Hepatocyte (in vitro differentiated cells): ENCODE results near the gene RAB29. TPM values are rescaled to one million over a fixed set of nuclear protein-coding genes. Genes with fewer than 3 reads are reported as not detected.

Experiments
- DNase-seq: peaks from one replicate; pipeline ENCODE4 v3.0.0-alpha.2; 2016; ENCODE audit warnings: low spot score
- H2AFZ ChIP-seq: fragments of 200-600 bp; sonication (generic); 2 replicates; pipeline ENCODE4 v1.6.0; 2016; ENCODE audit warnings: antibody characterized with exemption, mild to moderate bottlenecking
- H3K27ac ChIP-seq: fragments of 200-600 bp; sonication (generic); 2 replicates; pipeline ENCODE4 v1.5.1; 2016; ENCODE audit warnings: mild to moderate bottlenecking
- H3K27me3 ChIP-seq: fragments of 200-600 bp; sonication (generic); 2 replicates; pipeline ENCODE4 v1.6.1; 2016
- H3K36me3 ChIP-seq: fragments of 200-600 bp; sonication (generic); replicated peaks from 2 replicates; pipeline ENCODE4 v1.5.1; 2016; ENCODE audit warnings: low read depth; ENCODE audit not compliant: insufficient read depth
- H3K4me1 ChIP-seq: fragments of 200-600 bp; sonication (generic); 2 replicates; pipeline ENCODE4 v1.5.1; 2016; ENCODE audit warnings: mild to moderate bottlenecking, moderate library complexity; ENCODE audit not compliant: insufficient read depth
- H3K4me2 ChIP-seq: fragments of 200-600 bp; sonication (generic); 2 replicates; pipeline ENCODE4 v1.6.0; 2016
- H3K4me3 ChIP-seq: fragments of 200-600 bp; sonication (generic); 2 replicates; pipeline ENCODE4 v1.5.1; 2016; ENCODE audit warnings: mild to moderate bottlenecking
- H3K79me2 ChIP-seq: fragments of 200-600 bp; sonication (generic); 2 replicates; pipeline ENCODE4 v1.6.0; 2017; ENCODE audit warnings: mild to moderate bottlenecking
- H3K9me2 ChIP-seq: fragments of 200-600 bp; sonication (generic); replicated peaks from 2 replicates; pipeline ENCODE4 v1.6.0; 2017; ENCODE audit warnings: mild to moderate bottlenecking; ENCODE audit not compliant: insufficient read depth
- H3K9me3 ChIP-seq: fragments of 200-600 bp; sonication (generic); 2 replicates; pipeline ENCODE4 v1.5.1; 2016; ENCODE audit warnings: low read depth, mild to moderate bottlenecking
- H4K20me1 ChIP-seq: fragments of 200-600 bp; sonication (generic); 2 replicates; pipeline ENCODE4 v1.6.0; 2016; ENCODE audit warnings: mild to moderate bottlenecking; ENCODE audit not compliant: insufficient read depth, poor library complexity, severe bottlenecking
- EZH2 ChIP-seq: fragments of 200-600 bp; sonication (generic); IDR thresholded peaks from 2 replicates; pipeline ENCODE4 v1.6.1; 2016; ENCODE audit warnings: antibody characterized with exemption, mild to moderate bottlenecking, borderline replicate concordance
- EZH2phosphoT487 ChIP-seq: fragments of 200-600 bp; sonication (generic); IDR thresholded peaks from one replicate; pipeline ENCODE4 v1.6.1; 2018; ENCODE audit warnings: antibody characterized with exemption, mild to moderate bottlenecking, low read depth, moderate library complexity; ENCODE audit not compliant: unreplicated experiment, severe bottlenecking
- WGBS: methylation state at CpG from one replicate; pipeline ENCODE4 v1.1.6; 2016; ENCODE audit warnings: low lambda C conversion rate; ENCODE audit errors: missing lambda C conversion rate; 5-methylcytosine and 5-hydroxymethylcytosine counted together
- polyA plus RNA-seq: library from polyadenylated mRNA; unstranded; fragments of >200 nt; fragmentation: Nextera tagmentation; extraction: Ambion mirVana; gene quantifications from 2 replicates; pipeline ENCODE4 v1.2.1, GENCODE V29; 2016
- total RNA-seq: library from RNA; depleted of rRNA; stranded (reverse); fragments of >200 nt; gene quantifications from 2 replicates; pipeline ENCODE4 v1.2.3, GENCODE V29; 2014
- TF ChIP-seq, protein P1 (sequence below): fragments of 200-600 bp; sonication (generic); IDR thresholded peaks from 2 replicates; pipeline ENCODE4 v1.5.1; 2016; ENCODE audit warnings: antibody characterized with exemption, mild to moderate bottlenecking; ENCODE audit not compliant: poor library complexity

Gene RAB29
- total and polyA plus RNA-seq, 2 experiments from 2014 or later = 33.3 to 47.5 TPM

DNA sequence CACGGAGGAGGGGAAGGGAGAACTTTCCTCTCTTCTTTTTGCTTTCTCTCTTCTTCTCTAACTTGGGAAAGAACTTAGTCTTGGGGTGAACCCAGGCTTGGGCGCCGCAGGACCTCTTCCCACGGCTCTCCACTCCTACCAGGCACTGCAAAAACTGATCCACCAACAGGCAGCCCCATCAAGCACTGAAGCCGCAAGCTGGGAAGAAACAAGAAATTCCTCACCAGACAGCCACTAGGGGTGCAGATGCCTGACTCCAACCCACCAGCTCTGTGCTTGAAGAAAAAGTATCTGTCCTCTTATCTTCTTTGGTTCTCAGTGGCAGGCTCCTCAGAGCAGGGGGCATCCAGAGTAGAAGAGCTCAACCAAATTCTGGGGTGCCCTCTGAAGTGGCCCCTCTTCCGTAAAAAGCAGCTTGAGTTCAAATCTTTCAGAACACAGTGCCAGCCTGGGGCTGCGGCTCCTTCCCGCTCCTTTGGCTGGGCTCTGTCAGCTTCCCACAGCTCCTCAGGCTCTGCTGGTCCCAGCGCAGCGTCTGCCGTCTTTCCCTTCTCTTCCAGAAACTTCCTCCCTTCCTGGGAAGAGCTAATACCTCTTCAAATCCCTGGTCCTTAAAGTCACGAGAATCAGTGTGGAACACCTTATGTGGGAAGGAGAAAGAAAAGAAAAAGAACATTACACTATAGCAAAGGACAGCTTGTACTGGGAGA lies 35.3 kb upstream of the RAB29 start:
- Histone ChIP-seq H2AFZ (no peak overlapping the region), H3K9me2 (no peaks in the 10 kb centered on the region), H3K9me3 (no peaks in the 10 kb centered on the region), H3K27ac (no peak overlapping the region), H3K4me2 (peak overlapping the region; percentile 91), H3K36me3 (no peaks in the 10 kb centered on the region), H3K4me3 (no peak overlapping the region), H3K27me3 (no peaks in the 10 kb centered on the region), H3K79me2 (peaks cover 58% of the 10 kb centered on the region), H3K4me1 (peaks cover 14% of the 10 kb centered on the region), H4K20me1 (no peaks in the 10 kb centered on the region)
- peak; percentile 35 for DNase-seq
- TF ChIP-seq, protein P1, sequence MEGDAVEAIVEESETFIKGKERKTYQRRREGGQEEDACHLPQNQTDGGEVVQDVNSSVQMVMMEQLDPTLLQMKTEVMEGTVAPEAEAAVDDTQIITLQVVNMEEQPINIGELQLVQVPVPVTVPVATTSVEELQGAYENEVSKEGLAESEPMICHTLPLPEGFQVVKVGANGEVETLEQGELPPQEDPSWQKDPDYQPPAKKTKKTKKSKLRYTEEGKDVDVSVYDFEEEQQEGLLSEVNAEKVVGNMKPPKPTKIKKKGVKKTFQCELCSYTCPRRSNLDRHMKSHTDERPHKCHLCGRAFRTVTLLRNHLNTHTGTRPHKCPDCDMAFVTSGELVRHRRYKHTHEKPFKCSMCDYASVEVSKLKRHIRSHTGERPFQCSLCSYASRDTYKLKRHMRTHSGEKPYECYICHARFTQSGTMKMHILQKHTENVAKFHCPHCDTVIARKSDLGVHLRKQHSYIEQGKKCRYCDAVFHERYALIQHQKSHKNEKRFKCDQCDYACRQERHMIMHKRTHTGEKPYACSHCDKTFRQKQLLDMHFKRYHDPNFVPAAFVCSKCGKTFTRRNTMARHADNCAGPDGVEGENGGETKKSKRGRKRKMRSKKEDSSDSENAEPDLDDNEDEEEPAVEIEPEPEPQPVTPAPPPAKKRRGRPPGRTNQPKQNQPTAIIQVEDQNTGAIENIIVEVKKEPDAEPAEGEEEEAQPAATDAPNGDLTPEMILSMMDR = peak; percentile 22
- no peak for TF ChIP-seq EZH2phosphoT487
- WGBS = 85% methylated on average over 12 of the region's 12 CpGs

DNA sequence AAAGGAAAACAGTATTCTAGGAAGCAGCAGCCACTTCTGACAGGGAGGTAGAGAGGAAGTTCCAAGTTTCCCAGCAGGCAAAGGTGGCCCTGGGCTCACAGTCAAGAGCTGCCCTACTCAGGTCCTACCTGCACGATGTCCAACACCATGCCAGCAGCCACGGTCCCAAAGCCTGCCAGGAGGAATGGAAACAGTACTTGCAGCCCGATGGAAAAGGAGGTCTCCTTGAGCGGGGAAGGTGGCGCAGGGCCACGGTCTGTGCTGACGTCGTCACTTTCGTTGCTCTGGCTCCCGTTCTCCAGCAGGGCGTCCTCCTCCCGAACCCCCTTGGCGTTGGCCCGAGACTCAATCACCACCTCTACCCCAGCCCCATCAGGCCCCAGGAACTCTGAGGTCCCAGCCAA lies 34.7 kb upstream of the RAB29 start:
- WGBS = 96% methylated on average over 14 of the region's 14 CpGs
- no peak for DNase-seq
- H3K79me2 ChIP-seq = peaks cover 56% of the 10 kb centered on the region

DNA sequence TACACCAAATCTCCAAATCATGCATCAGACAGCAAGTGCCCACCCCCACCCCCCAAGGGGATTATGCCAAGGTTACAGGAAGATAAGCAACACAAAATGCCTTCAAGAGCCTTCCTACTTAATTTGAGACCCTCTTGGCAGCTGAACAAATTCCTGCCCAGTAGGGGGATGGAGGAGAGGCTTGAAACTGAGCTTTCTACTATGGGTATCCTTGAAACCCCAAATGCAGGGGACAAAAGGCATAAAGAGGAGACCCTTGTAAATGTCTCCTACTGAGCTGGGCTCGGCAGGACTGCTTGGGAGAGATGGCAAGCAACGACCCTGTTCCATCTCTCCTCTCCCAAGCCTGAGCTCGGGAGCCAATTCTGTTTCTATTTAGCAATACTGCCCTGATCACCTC lies 34.2 kb upstream of the RAB29 start:
- Histone ChIP-seq H2AFZ (no peak overlapping the region), H3K27ac (no peak overlapping the region), H3K4me1 (peaks cover 14% of the 10 kb centered on the region), H3K36me3 (no peaks in the 10 kb centered on the region), H4K20me1 (no peaks in the 10 kb centered on the region), H3K79me2 (peaks cover 51% of the 10 kb centered on the region), H3K4me3 (no peak overlapping the region), H3K9me2 (no peaks in the 10 kb centered on the region), H3K27me3 (no peaks in the 10 kb centered on the region), H3K9me3 (no peaks in the 10 kb centered on the region), H3K4me2 (peak overlapping the region; percentile 25)
- DNase-seq = no peak
- WGBS = 79% methylated on average over 3 of the region's 3 CpGs
- TF ChIP-seq, protein P1 = no peak
- TF ChIP-seq EZH2 = no peak
- TF ChIP-seq EZH2phosphoT487 = no peak

More for the DNA sequence above, 34.7 kb upstream of the RAB29 start:
- Histone ChIP-seq H3K4me2 (peak overlapping the region; percentile 25), H3K9me2 (no peaks in the 10 kb centered on the region), H3K4me1 (peaks cover 14% of the 10 kb centered on the region), H3K9me3 (no peaks in the 10 kb centered on the region), H3K36me3 (no peaks in the 10 kb centered on the region), H3K27me3 (no peaks in the 10 kb centered on the region), H3K4me3 (no peak overlapping the region), H2AFZ (no peak overlapping the region), H4K20me1 (no peaks in the 10 kb centered on the region), H3K27ac (no peak overlapping the region)
- TF ChIP-seq EZH2 (no peak), EZH2phosphoT487 (no peak)

DNA sequence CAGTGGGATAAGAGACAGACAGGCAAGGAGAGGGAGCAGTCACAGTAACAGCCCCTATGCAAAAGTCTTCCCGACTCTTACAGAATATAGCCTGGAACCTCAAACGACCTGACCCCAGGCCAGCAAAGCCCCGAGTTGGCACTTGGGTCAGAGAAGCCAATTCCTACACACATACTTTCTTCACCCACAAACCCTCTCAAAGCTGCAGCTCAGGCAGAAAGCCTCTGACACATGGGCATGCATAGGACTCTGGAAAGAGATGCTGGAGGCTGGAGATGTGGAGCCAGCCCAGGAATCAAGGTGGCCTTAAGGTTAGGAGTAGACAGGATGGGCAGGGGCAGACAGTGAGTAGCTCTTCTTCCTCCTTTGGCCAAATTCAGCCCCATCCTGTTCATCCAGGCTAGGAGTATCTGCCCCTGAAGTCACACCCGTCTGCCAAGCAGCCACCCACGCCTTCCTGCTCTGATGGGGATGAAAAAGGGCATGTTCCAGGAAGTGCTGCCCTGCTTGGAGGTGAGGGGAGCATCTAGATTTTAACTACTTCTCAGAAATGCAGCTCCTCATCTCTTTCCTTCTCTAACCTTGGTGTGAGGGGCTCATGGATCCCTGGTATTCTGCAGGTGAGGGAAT lies 29.9 kb upstream of the RAB29 start:
- H3K4me1 ChIP-seq = peaks cover 12% of the 10 kb centered on the region
- H3K4me3 ChIP-seq = no peak overlapping the region
- 82% methylated on average over 5 of the region's 5 CpGs for WGBS
- H3K36me3 ChIP-seq = no peaks in the 10 kb centered on the region
- H3K4me2 ChIP-seq = no peak overlapping the region
- TF ChIP-seq EZH2phosphoT487 (no peak), EZH2 (no peak)
- TF ChIP-seq, protein P1 = no peak
- H3K9me2 ChIP-seq = no peaks in the 10 kb centered on the region
- H4K20me1 ChIP-seq = no peaks in the 10 kb centered on the region
- no peak for DNase-seq
- no peak overlapping the region for H2AFZ ChIP-seq
- no peaks in the 10 kb centered on the region for H3K27me3 ChIP-seq
- no peaks in the 10 kb centered on the region for H3K9me3 ChIP-seq
- no peak overlapping the region for H3K27ac ChIP-seq
- peaks cover 31% of the 10 kb centered on the region for H3K79me2 ChIP-seq
